GM23338 (cell line): ENCODE results near the gene CCDC134. TPM values are rescaled to one million over a fixed set of nuclear protein-coding genes. Genes with fewer than 3 reads are reported as not detected.

Experiments
- ATAC-seq: fragments of 200-7000 bp; cut with Tn5 transposase; 3 replicates; pipeline ENCODE4 v1.9.1; 2020
- DNase-seq: peaks from one replicate; pipeline ENCODE4 v3.0.0-alpha.2; 2015; ENCODE audit warnings: low spot score
- H2AFZ ChIP-seq: fragments of 200-600 bp; sonication (generic); 2 replicates; pipeline ENCODE4 v1.8.0; 2016; ENCODE audit warnings: antibody characterized with exemption, mild to moderate bottlenecking, moderate library complexity
- H3F3A ChIP-seq: fragments of 200-600 bp; sonication (generic); replicated peaks from 2 replicates; pipeline ENCODE4 v1.8.0; 2017; ENCODE audit warnings: antibody characterized with exemption, mixed run types, low read depth
- H3K27ac ChIP-seq: fragments of 200-600 bp; sonication (generic); 2 replicates; pipeline ENCODE4 v1.6.1; 2016; ENCODE audit warnings: low read depth
- H3K27me3 ChIP-seq: fragments of 200-600 bp; sonication (generic); 2 replicates; pipeline ENCODE4 v1.8.0; 2016; ENCODE audit warnings: mild to moderate bottlenecking, mixed run types, moderate library complexity; ENCODE audit not compliant: insufficient read depth
- H3K36me3 ChIP-seq: fragments of 200-600 bp; sonication (generic); 2 replicates; pipeline ENCODE4 v1.8.0; 2016; ENCODE audit warnings: mild to moderate bottlenecking; ENCODE audit not compliant: insufficient read depth
- H3K4me1 ChIP-seq: fragments of 200-600 bp; sonication (generic); 2 replicates; pipeline ENCODE4 v1.8.0; 2016; ENCODE audit warnings: mild to moderate bottlenecking, moderate library complexity; ENCODE audit not compliant: insufficient read depth
- H3K4me2 ChIP-seq: fragments of 200-600 bp; sonication (generic); 2 replicates; pipeline ENCODE4 v1.7.1; 2017; ENCODE audit warnings: mixed run types
- H3K4me3 ChIP-seq: fragments of 200-600 bp; sonication (generic); 2 replicates; pipeline ENCODE4 v1.6.1; 2016; ENCODE audit warnings: mixed run types
- H3K79me2 ChIP-seq: fragments of 200-600 bp; sonication (generic); replicated peaks from 2 replicates; pipeline ENCODE4 v1.8.0; 2017; ENCODE audit warnings: mild to moderate bottlenecking; ENCODE audit not compliant: insufficient read depth
- H3K9me2 ChIP-seq: fragments of 200-600 bp; sonication (generic); 2 replicates; pipeline ENCODE4 v1.8.0; 2017; ENCODE audit not compliant: insufficient read depth
- H4K20me1 ChIP-seq: fragments of 200-600 bp; sonication (generic); replicated peaks from 2 replicates; pipeline ENCODE4 v1.8.0; 2017; ENCODE audit warnings: mild to moderate bottlenecking; ENCODE audit not compliant: insufficient read depth
- H3K27ac Mint-ChIP-seq: 2 replicates; pipeline ENCODE4 v1.8.0; 2020; ENCODE audit warnings: inconsistent platforms, mild to moderate bottlenecking, moderate library complexity, mixed read lengths
- H3K27me3 Mint-ChIP-seq: 3 replicates; pipeline ENCODE4 v1.8.0; 2022; ENCODE audit warnings: low read depth, mild to moderate bottlenecking, moderate library complexity, mixed read lengths, inconsistent platforms; ENCODE audit not compliant: insufficient read depth, poor library complexity
- H3K36me3 Mint-ChIP-seq: 3 replicates; pipeline ENCODE4 v1.8.0; 2021; ENCODE audit warnings: low read depth, mild to moderate bottlenecking, inconsistent platforms, moderate library complexity, mixed read lengths
- H3K4me1 Mint-ChIP-seq: 3 replicates; pipeline ENCODE4 v1.8.0; 2020; ENCODE audit warnings: mild to moderate bottlenecking, inconsistent platforms, mixed read lengths
- H3K4me3 Mint-ChIP-seq: 3 replicates; pipeline ENCODE4 v1.8.0; 2021; ENCODE audit warnings: moderate library complexity, mild to moderate bottlenecking, inconsistent platforms, mixed read lengths
- H3K9me3 Mint-ChIP-seq: 3 replicates; pipeline ENCODE4 v1.8.0; 2020; ENCODE audit warnings: moderate library complexity, mild to moderate bottlenecking, inconsistent platforms, mixed read lengths
- ETS1 ChIP-seq: IDR thresholded peaks from 2 replicates; pipeline ENCODE4 v1.6.1; 2016; ENCODE audit warnings: antibody characterized with exemption
- EZH2 ChIP-seq: fragments of 200-600 bp; sonication (generic); IDR thresholded peaks from one replicate; pipeline ENCODE4 v1.8.0; 2017; ENCODE audit warnings: antibody characterized with exemption, mild to moderate bottlenecking, low read depth; ENCODE audit not compliant: unreplicated experiment
- EZH2phosphoT487 ChIP-seq: fragments of 200-600 bp; sonication (generic); IDR thresholded peaks from one replicate; pipeline ENCODE4 v1.8.1; 2018; ENCODE audit warnings: antibody characterized with exemption; ENCODE audit not compliant: unreplicated experiment
- JUNB ChIP-seq: IDR thresholded peaks from one replicate; pipeline ENCODE4 v1.6.1; 2016; ENCODE audit warnings: antibody characterized with exemption; ENCODE audit not compliant: unreplicated experiment
- POLR2AphosphoS5 ChIP-seq: IDR thresholded peaks from 2 replicates; pipeline ENCODE4 v1.6.1; 2016; ENCODE audit warnings: antibody characterized with exemption, low read depth
- STAT1 ChIP-seq: IDR thresholded peaks from one replicate; pipeline ENCODE4 v1.6.1; 2016; ENCODE audit warnings: antibody characterized with exemption; ENCODE audit not compliant: unreplicated experiment
- ZNF114 ChIP-seq: fragments of 250-450 bp; sonication (Bioruptor Pico); IDR thresholded peaks from 2 replicates; pipeline ENCODE4 v1.5.0; 2020; ENCODE audit warnings: mild to moderate bottlenecking, moderate library complexity
- ZNF331 ChIP-seq: fragments of 250-450 bp; sonication (Bioruptor Pico); IDR thresholded peaks from 2 replicates; pipeline ENCODE4 v1.5.0; 2020; ENCODE audit warnings: low read depth, mild to moderate bottlenecking, moderate library complexity
- polyA plus RNA-seq: library from polyadenylated mRNA; unstranded; fragments of >200 nt; fragmentation: Nextera tagmentation; extraction: Ambion mirVana; gene quantifications from 2 replicates; pipeline ENCODE4 v1.2.1, GENCODE V29; 2016
- total RNA-seq: library from RNA; depleted of rRNA; stranded (reverse); fragments of >200 nt; shearing (Covaris generic); gene quantifications from 2 replicates; pipeline ENCODE4 v1.2.3, GENCODE V29; 2014
- TF ChIP-seq, protein P1 (sequence below): fragments of 250-450 bp; sonication (Bioruptor Pico); IDR thresholded peaks from 2 replicates; pipeline ENCODE4 v1.5.0; 2020; ENCODE audit warnings: mild to moderate bottlenecking, moderate library complexity
- TF ChIP-seq, protein P2 (sequence below): IDR thresholded peaks from one replicate; pipeline ENCODE4 v1.6.1; 2018; ENCODE audit warnings: antibody characterized with exemption; ENCODE audit not compliant: unreplicated experiment

Gene CCDC134
- total and polyA plus RNA-seq, 2 experiments from 2014 or later, result 2.7 to 24.5 TPM

DNA sequence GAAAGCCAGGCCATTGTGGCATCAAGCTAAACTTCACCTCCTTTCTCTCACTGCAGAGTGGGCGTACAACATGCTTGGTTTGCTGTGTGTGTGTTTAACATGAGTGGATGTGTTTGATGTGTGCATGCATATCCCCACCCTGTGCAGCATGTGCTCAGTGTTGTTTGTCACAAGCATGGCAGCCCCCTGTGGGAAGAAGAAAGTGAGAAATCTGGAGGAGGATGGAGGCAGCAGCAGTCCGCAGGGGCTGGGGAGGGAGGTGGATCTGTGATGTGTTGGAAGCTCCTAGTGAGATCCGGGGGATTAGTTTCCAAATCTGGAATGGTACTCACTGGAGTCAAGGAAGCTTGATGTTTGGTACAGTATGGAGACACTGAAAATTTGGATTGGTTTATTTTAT lies 24.1 kb upstream of the CCDC134 start:
- Histone ChIP-seq H3K4me1 (no peaks in the 10 kb centered on the region; the same call in 1 of the 2 replicates), H3K36me3 (no peaks in the 10 kb centered on the region), H3F3A (no peaks in the 10 kb centered on the region), H3K4me3 (no peak overlapping the region), H2AFZ (0 out of 2 replicates have a peak overlapping the region, but pooled peaks have one; percentile 78), H3K79me2 (no peaks in the 10 kb centered on the region), H3K27ac (no peak overlapping the region), H3K27me3 (no peaks in the 10 kb centered on the region), H4K20me1 (no peaks in the 10 kb centered on the region), H3K4me2 (no peak overlapping the region), H3K9me2 (no peaks in the 10 kb centered on the region)
- no peaks in the 10 kb centered on the region for H3K9me3 Mint-ChIP-seq
- TF ChIP-seq EZH2phosphoT487, result no peak
- no peak for TF ChIP-seq ZNF331 (CRISPR knock-in tag)
- TF ChIP-seq ZNF114, result no peak
- TF ChIP-seq, protein P1, sequence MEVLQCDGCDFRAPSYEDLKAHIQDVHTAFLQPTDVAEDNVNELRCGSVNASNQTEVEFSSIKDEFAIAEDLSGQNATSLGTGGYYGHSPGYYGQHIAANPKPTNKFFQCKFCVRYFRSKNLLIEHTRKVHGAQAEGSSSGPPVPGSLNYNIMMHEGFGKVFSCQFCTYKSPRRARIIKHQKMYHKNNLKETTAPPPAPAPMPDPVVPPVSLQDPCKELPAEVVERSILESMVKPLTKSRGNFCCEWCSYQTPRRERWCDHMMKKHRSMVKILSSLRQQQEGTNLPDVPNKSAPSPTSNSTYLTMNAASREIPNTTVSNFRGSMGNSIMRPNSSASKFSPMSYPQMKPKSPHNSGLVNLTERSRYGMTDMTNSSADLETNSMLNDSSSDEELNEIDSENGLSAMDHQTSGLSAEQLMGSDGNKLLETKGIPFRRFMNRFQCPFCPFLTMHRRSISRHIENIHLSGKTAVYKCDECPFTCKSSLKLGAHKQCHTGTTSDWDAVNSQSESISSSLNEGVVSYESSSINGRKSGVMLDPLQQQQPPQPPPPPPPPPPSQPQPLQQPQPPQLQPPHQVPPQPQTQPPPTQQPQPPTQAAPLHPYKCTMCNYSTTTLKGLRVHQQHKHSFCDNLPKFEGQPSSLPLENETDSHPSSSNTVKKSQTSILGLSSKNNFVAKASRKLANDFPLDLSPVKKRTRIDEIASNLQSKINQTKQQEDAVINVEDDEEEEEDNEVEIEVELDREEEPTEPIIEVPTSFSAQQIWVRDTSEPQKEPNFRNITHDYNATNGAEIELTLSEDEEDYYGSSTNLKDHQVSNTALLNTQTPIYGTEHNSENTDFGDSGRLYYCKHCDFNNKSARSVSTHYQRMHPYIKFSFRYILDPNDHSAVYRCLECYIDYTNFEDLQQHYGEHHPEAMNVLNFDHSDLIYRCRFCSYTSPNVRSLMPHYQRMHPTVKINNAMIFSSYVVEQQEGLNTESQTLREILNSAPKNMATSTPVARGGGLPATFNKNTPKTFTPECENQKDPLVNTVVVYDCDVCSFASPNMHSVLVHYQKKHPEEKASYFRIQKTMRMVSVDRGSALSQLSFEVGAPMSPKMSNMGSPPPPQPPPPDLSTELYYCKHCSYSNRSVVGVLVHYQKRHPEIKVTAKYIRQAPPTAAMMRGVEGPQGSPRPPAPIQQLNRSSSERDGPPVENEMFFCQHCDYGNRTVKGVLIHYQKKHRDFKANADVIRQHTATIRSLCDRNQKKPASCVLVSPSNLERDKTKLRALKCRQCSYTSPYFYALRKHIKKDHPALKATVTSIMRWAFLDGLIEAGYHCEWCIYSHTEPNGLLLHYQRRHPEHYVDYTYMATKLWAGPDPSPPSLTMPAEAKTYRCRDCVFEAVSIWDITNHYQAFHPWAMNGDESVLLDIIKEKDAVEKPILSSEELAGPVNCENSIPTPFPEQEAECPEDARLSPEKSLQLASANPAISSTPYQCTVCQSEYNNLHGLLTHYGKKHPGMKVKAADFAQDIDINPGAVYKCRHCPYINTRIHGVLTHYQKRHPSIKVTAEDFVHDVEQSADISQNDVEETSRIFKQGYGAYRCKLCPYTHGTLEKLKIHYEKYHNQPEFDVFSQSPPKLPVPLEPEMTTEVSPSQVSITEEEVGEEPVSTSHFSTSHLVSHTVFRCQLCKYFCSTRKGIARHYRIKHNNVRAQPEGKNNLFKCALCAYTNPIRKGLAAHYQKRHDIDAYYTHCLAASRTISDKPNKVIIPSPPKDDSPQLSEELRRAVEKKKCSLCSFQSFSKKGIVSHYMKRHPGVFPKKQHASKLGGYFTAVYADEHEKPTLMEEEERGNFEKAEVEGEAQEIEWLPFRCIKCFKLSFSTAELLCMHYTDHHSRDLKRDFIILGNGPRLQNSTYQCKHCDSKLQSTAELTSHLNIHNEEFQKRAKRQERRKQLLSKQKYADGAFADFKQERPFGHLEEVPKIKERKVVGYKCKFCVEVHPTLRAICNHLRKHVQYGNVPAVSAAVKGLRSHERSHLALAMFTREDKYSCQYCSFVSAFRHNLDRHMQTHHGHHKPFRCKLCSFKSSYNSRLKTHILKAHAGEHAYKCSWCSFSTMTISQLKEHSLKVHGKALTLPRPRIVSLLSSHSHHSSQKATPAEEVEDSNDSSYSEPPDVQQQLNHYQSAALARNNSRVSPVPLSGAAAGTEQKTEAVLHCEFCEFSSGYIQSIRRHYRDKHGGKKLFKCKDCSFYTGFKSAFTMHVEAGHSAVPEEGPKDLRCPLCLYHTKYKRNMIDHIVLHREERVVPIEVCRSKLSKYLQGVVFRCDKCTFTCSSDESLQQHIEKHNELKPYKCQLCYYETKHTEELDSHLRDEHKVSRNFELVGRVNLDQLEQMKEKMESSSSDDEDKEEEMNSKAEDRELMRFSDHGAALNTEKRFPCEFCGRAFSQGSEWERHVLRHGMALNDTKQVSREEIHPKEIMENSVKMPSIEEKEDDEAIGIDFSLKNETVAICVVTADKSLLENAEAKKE, result no peak
- TF ChIP-seq, protein P2, sequence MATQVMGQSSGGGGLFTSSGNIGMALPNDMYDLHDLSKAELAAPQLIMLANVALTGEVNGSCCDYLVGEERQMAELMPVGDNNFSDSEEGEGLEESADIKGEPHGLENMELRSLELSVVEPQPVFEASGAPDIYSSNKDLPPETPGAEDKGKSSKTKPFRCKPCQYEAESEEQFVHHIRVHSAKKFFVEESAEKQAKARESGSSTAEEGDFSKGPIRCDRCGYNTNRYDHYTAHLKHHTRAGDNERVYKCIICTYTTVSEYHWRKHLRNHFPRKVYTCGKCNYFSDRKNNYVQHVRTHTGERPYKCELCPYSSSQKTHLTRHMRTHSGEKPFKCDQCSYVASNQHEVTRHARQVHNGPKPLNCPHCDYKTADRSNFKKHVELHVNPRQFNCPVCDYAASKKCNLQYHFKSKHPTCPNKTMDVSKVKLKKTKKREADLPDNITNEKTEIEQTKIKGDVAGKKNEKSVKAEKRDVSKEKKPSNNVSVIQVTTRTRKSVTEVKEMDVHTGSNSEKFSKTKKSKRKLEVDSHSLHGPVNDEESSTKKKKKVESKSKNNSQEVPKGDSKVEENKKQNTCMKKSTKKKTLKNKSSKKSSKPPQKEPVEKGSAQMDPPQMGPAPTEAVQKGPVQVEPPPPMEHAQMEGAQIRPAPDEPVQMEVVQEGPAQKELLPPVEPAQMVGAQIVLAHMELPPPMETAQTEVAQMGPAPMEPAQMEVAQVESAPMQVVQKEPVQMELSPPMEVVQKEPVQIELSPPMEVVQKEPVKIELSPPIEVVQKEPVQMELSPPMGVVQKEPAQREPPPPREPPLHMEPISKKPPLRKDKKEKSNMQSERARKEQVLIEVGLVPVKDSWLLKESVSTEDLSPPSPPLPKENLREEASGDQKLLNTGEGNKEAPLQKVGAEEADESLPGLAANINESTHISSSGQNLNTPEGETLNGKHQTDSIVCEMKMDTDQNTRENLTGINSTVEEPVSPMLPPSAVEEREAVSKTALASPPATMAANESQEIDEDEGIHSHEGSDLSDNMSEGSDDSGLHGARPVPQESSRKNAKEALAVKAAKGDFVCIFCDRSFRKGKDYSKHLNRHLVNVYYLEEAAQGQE, result no peak
- TF ChIP-seq EZH2, result no peak
- no peak for TF ChIP-seq POLR2AphosphoS5
- TF ChIP-seq ETS1, result no peak
- no peak for TF ChIP-seq JUNB
- TF ChIP-seq STAT1, result no peak
- no peak overlapping the region for H3K4me3 Mint-ChIP-seq
- H3K4me1 Mint-ChIP-seq, result no peaks in the 10 kb centered on the region; the same call in 2 of the 3 replicates
- ATAC-seq (no peak), DNase-seq (no peak)
- H3K27ac Mint-ChIP-seq, result no peak overlapping the region
- H3K27me3 Mint-ChIP-seq, result peaks cover 10% of the 10 kb centered on the region
- H3K36me3 Mint-ChIP-seq, result no peaks in the 10 kb centered on the region
